GM12878 (cell line): ENCODE results near the gene FGFR2.

Experiments
- CTCF ChIP-seq, 3 experiments: IDR thresholded peaks in 2 of 3; conservative IDR thresholded peaks in 1 of 3; 2 replicates each; pipeline ENCODE4 v1.5.1; 2011; ENCODE audit warnings: low read depth in 3 of 3, low read length in 3 of 3, mild to moderate bottlenecking in 3 of 3, control low read depth in 2 of 3, moderate library complexity in 2 of 3, inconsistent platforms in 1 of 3, mixed read lengths in 1 of 3; ENCODE audit not compliant: control insufficient read depth in 2 of 3, insufficient read depth in 1 of 3; ENCODE audit errors: extremely low read depth in 1 of 3
- EZH2 ChIP-seq: IDR thresholded peaks from 2 replicates; pipeline ENCODE4 v1.6.1; 2012; ENCODE audit warnings: low read depth, mild to moderate bottlenecking, control low read depth, inconsistent platforms, low read length, borderline replicate concordance; ENCODE audit not compliant: control insufficient read depth
- MTA3 ChIP-seq: IDR thresholded peaks from 2 replicates; pipeline ENCODE4 v1.6.1; 2012; ENCODE audit warnings: low read length, inconsistent platforms, borderline replicate concordance
- POLR2AphosphoS2 ChIP-seq: IDR thresholded peaks from 2 replicates; pipeline ENCODE4 v1.6.1; 2011; ENCODE audit warnings: low read depth, mild to moderate bottlenecking, low read length, improper control_type of control experiment, moderate library complexity
- SMAD1 ChIP-seq: fragments of 450-650 bp; IDR thresholded peaks from 2 replicates; pipeline ENCODE4 v1.6.1; 2018; ENCODE audit warnings: mild to moderate bottlenecking, low read depth; ENCODE audit not compliant: partially characterized antibody
- SMC3 ChIP-seq: IDR thresholded peaks from 2 replicates; pipeline ENCODE4 v1.6.1; 2011; ENCODE audit warnings: low read length, improper control_type of control experiment, borderline replicate concordance
- SREBF2 ChIP-seq: IDR thresholded peaks from 2 replicates; pipeline ENCODE4 v1.6.1; 2012; ENCODE audit warnings: mild to moderate bottlenecking, low read length

- TF ChIP-seq SMC3: no peak
- TF ChIP-seq EZH2: no peak
- no peak for TF ChIP-seq MTA3
- no peak for TF ChIP-seq SMAD1
- no peak for TF ChIP-seq POLR2AphosphoS2
- TF ChIP-seq SREBF2: no peak
- TF ChIP-seq CTCF (IDR thresholded peaks at IDR 0.05 in 2 of 3, conservative IDR thresholded peaks at IDR 0.05 in 1 of 3; ENCODE audit: control insufficient read depth in 2 of 3, extremely low read depth in 1 of 3, insufficient read depth in 1 of 3, low read depth in 3 of 3, low read length in 3 of 3): no peak
Observed at GRCh38 chr10:121519411-121519810, 78.8 kb downstream of the FGFR2 start.
